ENCODE measurements around the gene POMP.
A peak's percentile ranks its signal among the peaks of the same experiment; 100 is the strongest.

The POMP gene

DNA sequence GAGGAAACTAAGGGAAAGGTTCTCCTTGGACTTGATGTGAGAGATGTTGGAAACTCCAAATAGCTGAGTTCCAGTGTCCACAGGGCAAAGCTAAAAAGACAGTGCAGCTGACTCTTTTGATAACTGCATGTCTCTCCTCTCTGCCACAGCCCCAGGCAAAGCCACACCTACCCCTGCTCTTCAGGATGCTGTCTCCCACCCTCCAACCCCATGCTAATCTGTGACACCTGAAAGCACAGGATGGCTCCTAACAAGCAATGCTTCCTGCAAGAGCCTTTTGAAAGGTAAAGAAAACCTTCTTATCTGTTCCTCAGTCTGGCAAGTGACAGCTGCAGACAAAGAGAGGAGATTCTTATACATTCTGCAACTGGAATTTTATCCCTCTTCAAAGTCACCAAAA, 45.4 kb downstream of the POMP start:
- DNase-seq: no peak

DNA sequence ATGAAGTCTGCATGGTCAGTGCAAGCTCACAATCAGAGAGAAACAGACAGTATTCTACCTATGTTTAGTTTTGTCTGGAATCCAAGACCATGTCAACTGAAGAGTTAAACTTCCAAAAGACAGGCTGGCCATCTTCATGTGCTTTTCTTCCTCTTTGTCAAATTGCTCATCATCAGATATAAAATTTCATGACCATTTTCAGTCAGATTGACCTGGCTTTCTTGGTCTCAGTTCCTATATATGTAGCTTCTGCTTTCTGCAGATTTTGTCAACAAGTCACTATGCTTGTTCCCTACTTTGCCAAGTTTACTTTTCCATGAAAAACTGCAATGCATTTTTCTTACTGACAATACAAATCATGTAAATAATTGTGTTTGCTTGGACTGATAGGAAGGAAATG, 46.0 kb downstream of the POMP start:
- no peak for DNase-seq

DNA sequence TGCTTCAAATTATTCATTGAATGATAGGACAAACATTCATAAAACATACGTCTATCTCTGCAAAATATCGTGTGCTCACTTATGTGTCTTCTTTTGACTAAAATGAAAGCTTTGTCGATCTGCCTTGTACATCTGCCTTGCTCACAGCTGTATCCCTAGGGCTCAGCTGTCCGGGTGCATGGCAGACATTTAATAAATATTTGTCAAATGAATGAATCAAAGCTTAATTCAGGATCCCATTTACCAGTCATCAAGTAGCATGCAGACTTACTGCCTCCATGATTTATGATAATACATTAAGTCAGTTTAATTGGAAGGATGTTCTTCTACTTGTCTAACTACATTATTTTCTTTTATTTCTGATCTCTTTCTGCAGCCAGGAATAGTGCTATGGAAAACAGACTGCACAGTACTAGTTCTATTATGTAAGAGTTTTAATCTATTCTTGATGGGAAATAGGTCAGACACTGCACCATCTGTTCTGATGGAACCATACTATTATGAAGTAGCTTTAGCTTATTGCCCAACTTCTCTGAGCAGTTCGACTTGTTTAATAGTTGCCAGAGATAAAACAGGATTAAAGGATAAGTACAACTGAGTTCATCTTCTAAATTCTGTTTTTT, 46.6 kb downstream of the POMP start:
- no peak for DNase-seq

DNA sequence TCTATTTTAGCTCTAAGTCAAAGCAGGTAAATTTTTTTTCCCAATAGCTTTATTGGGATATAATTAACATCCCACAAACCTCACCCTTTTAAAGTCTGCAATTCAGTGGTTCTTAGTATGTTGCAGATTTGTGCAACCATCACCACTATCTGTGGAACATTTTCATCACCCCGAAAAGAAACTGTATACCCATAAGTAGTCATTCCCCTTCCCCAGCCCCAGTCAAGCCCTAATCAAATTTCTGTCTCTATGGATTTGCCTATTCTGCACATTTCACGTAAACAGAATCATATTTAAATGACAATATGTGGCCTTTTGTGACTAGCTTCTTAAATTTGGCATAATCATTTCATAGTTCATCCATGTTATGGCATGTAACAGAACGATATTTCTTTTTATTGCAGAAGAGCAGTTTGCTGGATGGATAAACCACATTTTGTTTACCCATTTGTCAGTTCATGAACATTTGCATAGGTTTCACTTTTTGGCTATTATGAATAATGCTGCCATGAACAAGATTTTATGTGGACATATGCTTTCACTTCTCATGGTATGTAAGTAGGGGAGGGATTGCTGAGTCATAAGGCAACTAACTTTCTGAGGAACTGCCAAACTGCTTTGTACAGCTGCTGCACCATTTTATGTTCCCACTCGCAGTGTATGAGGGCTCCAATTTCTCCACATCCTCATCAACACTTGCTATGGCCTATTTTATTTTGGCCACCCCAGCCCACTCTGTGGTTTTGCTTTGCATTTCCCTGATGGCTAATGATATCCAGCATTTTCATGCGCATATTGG, 48.9 kb downstream of the POMP start:
- DNase-seq: peak; percentile 45

DNA sequence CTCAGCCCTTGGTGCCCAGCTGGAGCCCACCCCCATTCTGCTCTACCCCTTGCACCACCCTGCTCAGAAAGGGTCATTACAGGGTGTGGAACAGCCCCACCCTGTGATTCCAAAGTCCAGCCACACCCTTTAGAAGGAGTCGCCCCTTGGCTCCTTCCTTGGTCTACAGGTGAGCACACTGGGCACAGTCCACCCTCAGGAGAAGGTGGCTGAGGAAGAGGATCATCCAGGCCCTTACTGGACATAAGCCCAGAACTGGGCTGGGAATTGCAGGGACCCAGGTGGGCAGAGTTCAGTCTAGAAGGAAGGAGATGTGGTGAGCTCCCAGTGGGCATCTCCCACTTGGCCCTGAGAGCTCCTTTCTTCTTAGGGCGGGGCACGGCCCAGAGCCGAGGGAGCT, 51.2 kb downstream of the POMP start:
- DNase-seq: no peak

DNA sequence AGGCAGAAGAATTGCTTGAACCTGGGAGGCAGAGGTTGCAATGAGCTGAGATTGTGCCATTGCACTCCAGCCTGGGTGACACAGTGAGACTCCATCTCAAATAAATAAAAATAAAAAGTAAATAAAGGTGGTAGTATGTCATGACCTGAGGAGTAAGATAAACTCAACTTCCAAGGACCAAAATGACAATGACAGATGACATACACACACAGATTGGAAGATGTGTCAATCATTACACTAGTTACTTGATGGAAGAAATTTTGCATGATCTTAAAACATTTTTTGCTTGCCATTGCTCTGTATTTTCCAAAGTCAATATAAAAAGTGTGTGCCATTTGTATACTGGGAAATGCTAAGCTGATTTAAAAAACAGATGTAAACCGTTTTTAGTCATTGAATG, 55.7 kb downstream of the POMP start:
- DNase-seq: no peak

DNA sequence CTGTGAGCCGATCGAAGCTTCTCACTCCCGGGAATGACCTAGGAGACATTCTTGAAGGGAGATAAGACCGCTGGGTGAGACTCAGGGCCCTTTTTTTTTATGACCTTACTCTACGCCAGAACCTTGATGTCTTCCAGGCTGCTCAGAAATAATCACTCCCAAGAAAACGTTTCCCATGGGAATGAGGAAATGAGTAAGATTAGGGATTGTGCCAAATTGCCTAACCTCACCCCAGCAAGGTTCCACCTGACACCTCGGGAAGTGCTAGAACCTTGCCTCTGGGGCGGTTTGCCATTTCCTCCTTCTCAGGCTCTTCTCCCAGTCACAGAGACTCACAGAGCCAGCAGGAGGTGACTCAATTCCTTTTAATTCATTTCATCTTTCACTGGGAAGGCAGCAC, 57.6 kb downstream of the POMP start:
- DNase-seq: peak; percentile 83

DNA sequence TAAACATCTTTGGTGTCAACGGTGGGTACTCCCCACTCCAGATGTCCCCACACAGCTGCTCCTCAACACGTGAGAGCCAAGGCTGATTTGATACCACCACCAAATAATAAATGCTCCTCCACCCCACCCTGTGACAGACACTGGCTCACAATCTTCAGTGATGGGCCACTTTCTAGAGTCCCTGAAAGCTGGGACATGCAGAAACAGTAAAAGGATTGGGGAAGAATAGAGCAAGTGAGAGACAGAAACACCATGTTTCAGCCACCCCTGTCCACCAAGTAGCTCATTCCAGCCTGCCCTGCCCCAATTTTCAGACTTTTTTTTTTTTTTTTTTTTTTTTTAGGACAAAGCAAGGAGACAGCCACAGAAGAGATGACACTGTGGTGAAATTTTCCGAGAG, 58.2 kb downstream of the POMP start:
- no peak for DNase-seq

DNA sequence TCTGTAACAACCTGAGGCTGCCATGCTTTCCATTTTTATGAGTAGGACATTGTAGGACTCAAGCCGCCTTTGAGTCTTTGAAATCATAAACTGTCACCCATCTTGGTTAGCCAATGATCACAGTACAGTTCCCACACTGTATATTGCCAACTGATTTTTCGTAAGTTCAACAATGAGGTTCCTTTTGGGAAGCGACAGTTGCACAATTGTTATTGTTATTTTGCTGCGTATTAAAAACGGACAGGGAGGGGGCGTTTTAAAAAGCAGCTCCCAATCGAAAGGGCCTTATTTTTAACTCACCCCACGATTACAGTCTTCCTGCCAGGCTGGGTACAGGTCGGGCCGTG, 59.2 kb downstream of the POMP start:
- DNase-seq: no peak

DNA sequence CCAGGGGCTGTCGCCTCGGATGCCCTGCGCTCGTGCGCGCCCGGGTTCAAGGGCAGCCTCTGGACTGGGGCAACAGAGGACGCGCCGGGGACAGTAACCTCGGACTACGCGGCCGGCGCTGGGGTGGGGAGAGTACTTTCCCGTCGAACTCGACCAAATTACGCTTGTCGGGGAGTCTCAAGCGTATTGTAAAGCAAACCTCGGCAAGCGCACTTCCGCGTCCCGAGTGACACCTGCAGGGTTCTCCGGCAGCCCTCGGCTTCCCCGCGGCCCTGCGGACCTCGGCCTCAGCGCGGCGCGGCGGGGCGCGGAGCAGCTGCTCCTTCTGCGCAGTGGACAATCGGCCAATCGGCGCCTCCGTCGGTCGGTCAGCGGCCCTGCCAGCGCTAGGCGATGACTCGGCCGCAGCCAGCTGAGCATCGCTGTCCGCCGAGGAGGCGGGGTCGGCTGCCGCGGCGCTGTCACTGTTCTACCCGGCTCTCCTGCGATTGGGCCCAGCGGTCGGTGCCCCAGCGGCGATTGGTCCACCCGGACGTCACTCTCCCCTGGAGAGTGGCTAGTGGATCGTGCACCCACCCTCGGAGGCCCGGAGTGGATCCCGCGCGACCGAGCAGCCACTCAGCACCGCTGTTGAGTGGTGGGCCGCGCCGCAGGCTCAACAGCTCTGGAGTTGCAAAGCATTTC, 59.8 kb downstream of the POMP start, which contains the start of gene SLC46A3:
Gene SLC46A3 (minus strand): TSS at position 428 of the 684 bp plus-strand sequence. CDS start 972 bp downstream, outside the sequence.
- DNase-seq: peak; percentile 91

DNA sequence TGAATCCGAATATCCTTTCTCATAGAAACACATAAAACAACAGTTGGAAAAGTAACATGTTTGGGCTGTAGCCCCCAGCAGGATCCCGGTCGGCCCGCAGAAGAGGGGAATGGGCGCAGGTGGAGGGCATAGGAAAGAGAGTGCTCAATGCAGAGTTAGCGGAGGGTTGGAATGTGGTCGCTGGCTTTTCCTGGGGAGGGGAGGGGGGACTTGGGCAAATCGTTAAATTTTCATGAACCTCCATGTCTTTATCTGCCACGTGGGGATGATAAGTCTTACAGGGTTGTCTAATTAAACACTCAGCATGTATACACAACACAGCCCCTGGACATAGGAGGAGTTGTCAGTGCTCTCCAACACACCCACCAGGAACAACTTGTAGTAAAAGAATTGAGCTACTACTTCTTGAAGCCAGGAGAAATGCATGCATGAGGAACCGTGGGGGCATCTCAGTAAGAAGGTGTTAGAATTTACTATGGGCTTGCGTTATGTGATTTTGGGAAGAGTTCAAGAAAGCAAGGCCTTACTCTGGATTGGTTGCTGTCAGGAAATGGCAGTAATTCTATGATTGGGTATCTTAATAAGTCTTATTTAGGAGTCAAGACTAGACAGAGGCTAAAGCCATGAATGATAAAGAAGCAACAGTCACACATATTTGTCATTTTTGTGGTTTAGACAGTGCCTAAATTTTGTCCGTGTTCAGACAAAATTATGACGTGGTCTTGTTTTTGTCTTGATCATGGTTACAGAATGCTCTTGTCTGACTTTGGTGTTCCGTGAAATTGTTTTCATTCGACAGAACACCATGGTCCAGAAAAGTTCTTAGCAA, 60.5 kb downstream of the POMP start:
- no peak for DNase-seq

DNA sequence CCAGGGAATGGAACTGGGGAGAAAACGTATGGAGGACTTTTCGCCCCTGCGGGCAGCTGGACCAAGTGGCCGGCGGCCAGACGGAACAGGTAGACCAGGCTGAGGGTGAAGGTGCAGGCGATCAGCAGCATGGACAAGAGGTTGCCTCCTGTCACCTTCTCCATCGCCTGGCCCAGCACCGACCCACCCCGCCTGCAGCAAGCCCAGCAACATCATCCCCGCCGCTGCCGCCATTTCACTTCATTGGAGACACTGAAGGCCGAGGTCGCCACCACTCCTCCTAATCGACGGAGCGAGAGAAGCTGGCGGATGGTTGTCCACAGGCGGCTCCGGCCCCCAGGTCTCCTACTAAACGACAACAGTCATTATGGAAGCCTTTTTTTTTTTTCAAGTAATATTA, 64.9 kb downstream of the POMP start:
- DNase-seq: no peak

DNA sequence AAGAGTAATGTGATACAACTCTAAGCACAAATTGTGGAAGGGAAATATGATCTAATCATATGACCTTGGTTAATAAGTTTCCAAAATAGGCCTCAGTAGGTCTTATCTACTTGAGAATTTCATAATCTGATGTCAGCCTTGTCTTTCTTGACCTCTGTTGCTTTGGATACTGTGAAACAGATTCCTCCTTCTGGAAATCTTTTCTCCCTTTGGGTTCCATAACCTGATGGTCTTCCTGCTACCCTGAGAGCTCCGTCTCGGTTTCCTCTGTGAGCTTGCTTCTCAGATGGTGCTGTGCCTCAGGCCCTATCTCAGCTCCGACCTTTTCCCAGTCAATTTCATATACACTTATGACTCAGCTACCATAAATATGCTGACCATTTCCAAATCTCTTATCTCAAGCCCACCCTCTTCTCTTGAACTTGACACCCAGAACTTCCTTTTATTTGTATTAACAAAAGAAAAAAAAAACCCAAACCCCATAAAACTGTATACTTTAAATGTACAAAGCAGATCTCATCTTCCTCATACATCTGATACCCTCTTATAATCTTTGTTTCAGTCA, 66.2 kb downstream of the POMP start:
- no peak for DNase-seq
